ENCODE measurements around the gene CGN.

CGN gene

DNA sequence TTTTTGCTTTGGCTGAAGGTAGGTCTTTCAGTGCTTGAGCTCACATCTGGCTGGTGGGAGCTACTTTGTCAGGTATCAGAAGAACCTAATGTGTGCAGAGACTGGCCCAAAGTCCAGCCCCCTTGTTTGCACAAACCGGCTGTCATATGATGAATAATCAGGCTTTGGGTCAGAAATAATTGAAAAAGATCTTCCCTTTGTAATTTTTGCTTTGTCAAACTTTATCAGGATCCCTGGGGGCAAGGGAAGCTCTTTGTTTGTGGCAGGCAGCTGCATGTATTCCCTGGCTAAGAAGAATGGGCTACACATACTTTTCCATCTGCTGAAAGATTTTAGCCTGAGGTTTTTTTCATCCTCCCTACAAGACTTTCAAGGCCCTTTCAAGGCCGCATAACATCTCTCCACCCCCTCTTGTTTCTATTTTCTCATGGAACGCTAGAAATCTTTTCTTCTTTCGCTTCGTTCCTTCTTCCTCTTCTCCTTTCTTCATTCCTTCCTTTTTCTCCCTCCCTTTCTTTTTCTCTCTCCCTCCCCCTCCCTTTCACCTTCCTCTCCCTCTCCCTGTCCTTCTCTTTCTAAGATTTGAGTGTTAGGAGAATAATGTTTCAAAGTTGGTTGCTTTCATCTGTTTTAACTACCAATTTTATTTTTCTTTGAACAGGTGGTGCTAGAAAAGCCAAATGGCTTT lies 54.5 kb downstream of the CGN start:
- no peak overlapping the region for H3K4me3 ChIP-seq (ENCODE audit: low read depth, low read length)
- TF ChIP-seq, protein P1, sequence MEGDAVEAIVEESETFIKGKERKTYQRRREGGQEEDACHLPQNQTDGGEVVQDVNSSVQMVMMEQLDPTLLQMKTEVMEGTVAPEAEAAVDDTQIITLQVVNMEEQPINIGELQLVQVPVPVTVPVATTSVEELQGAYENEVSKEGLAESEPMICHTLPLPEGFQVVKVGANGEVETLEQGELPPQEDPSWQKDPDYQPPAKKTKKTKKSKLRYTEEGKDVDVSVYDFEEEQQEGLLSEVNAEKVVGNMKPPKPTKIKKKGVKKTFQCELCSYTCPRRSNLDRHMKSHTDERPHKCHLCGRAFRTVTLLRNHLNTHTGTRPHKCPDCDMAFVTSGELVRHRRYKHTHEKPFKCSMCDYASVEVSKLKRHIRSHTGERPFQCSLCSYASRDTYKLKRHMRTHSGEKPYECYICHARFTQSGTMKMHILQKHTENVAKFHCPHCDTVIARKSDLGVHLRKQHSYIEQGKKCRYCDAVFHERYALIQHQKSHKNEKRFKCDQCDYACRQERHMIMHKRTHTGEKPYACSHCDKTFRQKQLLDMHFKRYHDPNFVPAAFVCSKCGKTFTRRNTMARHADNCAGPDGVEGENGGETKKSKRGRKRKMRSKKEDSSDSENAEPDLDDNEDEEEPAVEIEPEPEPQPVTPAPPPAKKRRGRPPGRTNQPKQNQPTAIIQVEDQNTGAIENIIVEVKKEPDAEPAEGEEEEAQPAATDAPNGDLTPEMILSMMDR (IDR thresholded peaks at IDR 0.05; ENCODE audit: low read depth, low read length) = no peak

DNA sequence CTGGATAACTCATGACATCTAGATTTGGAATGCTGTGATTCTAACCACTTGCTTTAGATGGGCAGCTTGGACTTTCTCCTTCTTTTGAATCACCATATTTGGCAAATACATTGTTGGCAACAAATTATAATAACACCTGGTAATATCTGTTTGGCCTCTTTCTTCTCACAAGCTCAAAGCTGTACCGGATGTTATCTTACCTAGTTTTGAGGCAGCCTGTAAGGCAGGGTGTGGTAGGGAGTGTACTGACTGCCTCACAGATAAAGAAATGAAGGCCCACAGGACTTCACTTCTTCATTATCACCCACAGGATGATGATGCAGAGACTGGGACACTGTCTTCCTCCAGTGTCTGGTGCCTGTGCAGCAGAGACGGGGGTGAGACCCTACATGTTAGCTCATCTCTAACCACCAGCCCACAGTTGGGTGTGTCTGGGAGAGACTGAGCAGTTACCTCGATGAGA lies 57.5 kb downstream of the CGN start:
- H3K4me3 ChIP-seq (ENCODE audit: low read depth, low read length) = no peak overlapping the region
- TF ChIP-seq, protein P1 (IDR thresholded peaks at IDR 0.05; ENCODE audit: low read depth, low read length) = no peak

DNA sequence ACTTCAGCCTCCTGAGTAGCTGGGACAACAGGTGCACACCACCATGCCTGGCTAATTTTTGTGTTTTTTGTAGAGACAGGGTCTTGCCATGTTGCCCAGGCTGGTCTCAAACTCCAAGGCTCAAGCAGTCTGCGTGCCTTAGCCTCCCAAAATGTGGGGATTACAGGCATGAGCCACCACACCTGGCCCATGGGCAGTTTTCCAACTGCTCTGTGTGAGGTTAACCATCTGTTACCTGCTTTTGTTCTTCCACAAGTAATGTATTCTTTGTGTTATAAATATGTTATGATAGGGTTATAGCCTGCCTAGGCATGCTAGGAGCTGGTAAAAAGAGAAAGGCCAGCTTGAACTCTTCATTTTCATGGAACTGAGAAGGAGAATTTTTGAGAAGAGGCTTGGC lies 59.6 kb downstream of the CGN start:
- H3K4me3 ChIP-seq (ENCODE audit: low read depth, low read length) = no peak overlapping the region
- TF ChIP-seq, protein P1 (IDR thresholded peaks at IDR 0.05; ENCODE audit: low read depth, low read length) = no peak

DNA sequence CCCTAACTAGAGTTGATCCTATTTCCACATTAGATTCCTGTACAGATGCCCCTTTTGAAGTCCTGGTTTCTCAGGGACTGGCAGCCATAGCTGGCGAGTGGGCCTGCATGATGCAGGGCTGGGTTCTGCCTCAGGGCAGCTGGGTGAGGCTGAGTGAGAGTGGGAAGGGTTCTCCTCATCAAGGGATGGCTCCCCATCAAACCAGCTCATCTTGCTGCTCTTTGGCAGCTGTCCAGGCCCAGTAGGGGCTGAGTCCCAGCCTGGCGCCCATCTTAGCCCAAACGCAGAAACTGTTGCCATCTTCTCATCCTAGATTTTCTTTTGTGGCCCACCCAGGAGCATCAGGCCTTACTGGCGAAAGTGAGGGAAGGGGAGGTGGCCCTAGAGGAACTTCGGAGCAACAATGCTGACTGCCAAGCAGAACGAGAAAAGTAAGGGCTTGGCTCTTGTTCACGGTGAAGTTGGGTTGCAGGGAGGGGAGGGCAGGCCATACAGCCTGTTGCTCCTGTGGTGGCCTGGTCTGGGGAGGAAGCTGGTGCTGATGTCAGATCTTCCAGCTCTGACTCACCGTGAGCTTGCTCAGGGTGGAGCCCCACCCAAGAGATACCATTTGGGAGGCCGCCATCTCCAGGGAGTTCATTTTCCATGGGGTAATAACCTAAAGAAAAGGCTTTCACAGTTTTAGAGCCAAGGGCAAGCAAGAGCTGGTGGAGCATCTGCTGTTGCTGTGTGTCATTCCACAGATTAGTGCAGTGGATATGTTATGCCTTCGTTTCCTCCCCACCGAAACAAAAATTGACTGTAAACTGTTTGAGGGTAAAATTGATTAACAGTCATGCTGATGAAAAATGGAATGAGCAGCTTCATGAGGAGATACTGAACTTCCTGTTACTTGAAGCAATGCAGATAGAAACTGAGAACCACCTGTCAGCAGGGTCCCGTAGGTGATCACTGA lies 63.7 kb downstream of the CGN start:
- TF ChIP-seq, protein P1 (IDR thresholded peaks at IDR 0.05; ENCODE audit: low read depth, low read length) = no peak
- no peak overlapping the region for H3K4me3 ChIP-seq (ENCODE audit: low read depth, low read length)

DNA sequence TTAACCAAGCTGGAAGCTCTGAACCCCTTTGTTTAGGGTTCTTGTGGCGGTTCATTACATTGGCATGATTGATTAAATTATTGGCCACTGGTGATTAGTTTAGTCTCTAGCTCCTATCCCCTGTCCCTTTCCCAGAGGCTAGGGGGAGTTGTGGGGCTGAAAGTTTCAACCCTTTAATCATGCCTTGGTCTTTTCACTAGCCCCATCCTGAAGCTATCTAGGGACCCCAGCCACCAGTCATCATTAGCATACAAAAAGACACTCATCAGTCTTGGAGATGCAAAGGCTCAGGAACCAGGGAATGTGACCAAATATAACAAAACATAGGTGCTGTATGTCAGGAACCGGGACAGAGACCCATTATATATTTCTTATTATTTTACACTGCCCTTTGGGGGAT lies 66.0 kb downstream of the CGN start:
- TF ChIP-seq, protein P1 (IDR thresholded peaks at IDR 0.05; ENCODE audit: low read depth, low read length) = no peak
- H3K4me3 ChIP-seq (ENCODE audit: low read depth, low read length) = no peak overlapping the region

DNA sequence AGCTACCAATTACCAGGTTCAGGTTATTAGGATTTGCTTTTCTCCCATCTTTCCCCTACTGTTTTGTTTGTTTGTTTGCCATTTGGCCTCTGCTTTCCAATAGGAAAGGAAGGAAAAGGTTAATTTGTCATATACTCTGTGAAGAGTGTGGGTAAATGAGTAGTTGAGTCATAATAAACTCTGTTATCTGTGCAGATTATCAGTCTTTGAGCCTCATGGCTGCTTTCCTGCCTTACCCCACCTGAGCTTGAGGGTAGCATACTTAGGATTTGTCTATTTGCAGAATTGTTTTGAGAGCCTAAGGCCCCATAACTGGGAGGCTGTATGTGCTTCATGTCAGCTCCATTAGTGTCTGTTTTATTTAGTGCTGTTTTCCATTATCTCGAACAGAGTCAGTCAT lies 67.8 kb downstream of the CGN start:
- TF ChIP-seq, protein P1 (IDR thresholded peaks at IDR 0.05; ENCODE audit: low read depth, low read length) = no peak
- no peak overlapping the region for H3K4me3 ChIP-seq (ENCODE audit: low read depth, low read length)
